RKO (cell line): ENCODE results near the gene LEMD3.
"Not testable (repeated sequence)": the region's sequence is repeated elsewhere in the genome, so short reads cannot be mapped to it uniquely, and the experiment has no call there.

Source experiments
- DNase-seq: peaks from one replicate; pipeline ENCODE4 v3.0.0-alpha.2; 2016; ENCODE audit warnings: low spot score

The LEMD3 gene

GRCh38 chr12:65279369-65280112 is 110.2 kb downstream of the LEMD3 start:
- no peak for DNase-seq

DNA sequence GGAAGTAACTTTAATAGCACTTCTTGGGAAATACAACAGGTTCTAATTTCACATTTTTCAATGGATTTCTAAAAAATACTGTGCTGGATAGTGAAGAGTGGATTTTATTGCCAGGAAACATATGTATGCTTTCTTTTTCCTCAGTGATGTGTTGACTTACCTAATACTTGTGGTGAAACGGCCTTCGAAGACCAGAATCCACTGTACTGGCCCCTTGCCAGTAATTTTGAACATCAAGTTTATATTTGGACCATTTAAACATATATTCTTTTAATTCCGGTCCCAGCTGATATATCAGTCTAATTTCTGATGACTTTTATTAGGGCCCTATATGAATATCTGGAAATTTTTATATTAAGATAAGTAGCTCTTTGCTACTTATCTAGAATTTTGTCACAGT is 110.9 kb downstream of the LEMD3 start:
- DNase-seq, result no peak

- peak; percentile 27 for DNase-seq
Observed at GRCh38 chr12:65282840-65283239, 113.5 kb downstream of the LEMD3 start.

GRCh38 chr12:65285532-65285931 is 116.1 kb downstream of the LEMD3 start:
- DNase-seq, result not testable (repeated sequence)

DNA sequence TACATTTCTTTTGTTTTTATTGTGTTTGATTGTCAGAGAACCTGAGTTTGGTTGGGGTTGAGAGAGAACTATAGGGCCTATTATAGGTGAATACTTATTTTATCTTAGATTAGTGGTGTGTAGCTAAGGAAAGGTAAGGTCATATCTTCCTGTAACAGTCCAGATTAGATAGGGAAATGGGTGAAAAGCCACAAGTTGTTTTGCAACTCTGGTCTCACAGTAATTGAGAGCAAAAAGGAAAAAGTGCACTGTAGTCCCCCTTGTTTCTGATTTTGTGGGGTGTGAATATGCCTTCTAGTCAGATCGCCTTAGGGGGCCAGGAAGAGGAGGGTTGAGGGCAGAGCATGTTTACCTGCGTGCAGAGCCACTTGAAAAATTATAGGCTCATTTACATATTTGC is 118.0 kb downstream of the LEMD3 start:
- DNase-seq, result no peak

DNA sequence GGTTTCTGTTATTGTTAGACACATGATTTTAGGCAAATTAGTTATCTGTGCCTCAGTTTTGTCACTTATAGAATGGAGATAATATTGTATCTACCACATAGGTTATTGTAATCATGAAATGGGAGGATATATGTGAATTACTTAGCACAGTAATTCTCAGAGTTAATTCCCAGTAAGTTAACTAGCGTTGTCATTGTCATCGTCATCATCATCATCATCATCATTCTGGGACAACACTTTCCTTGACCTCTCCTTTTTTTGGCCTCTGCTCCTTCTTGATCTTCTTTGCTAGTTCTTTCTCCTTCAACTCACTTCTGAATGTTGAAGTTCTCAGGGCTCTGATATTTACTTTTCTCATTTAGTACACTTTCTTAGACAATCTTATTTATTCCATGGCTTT is 122.9 kb downstream of the LEMD3 start:
- no peak for DNase-seq

- DNase-seq, result no peak
Observed at GRCh38 chr12:65293735-65294134, 124.4 kb downstream of the LEMD3 start.

- DNase-seq, result no peak
Observed at GRCh38 chr12:65294641-65295262, 125.4 kb downstream of the LEMD3 start.

DNA sequence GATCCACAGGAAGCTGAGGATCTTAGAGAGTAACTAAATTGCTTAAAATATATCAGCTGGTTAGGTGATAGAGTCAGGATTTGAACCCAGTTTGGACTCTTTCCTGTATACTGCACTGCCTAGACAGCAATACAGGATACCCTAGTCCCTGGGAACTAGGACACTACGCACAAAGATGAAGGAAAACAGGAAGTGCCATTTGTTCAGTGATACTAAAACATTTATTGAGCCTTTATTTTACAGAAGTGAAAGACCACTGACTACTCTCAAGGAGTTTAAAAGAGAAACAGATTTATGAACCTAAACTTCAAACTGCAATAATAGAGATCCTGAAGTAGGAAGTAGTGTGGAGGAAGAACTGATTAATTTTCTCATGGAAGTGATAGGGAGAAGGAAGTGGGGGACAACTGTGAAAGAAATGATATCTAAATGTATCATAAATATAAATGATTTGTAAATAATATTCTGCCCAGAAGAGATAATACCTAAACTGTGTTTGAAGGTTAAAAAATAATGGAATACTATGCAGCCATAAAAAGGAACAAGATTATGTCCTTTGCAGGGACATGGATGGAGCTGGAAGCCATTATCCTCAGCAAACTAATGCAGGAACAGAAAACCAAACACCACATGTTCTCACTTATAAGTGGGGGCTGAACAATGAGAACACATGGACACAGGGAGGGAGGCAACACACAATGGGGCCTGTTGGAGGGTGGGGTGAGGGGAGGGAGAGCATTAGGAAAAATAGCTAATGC is 127.3 kb downstream of the LEMD3 start:
- no peak for DNase-seq
